H1 (cell line): ENCODE measurements around the gene EPS8. TPM values are rescaled to one million over a fixed set of nuclear protein-coding genes. Genes with fewer than 3 reads are reported as not detected.

ENCODE experiments used
- GABPA ChIP-seq: IDR thresholded peaks from 2 replicates; pipeline ENCODE4 v1.6.1; 2011; ENCODE audit warnings: mild to moderate bottlenecking, low read length, moderate library complexity, borderline replicate concordance; ENCODE audit not compliant: insufficient read depth
- NANOG ChIP-seq: IDR thresholded peaks from 2 replicates; pipeline ENCODE4 v1.6.1; 2011; ENCODE audit warnings: low read length, low read depth, mild to moderate bottlenecking, inconsistent platforms; ENCODE audit not compliant: insufficient read depth, poor library complexity, severe bottlenecking
- SIRT6 ChIP-seq: IDR thresholded peaks from one replicate; pipeline ENCODE4 v1.7.1; 2012; ENCODE audit warnings: low read length, inconsistent platforms
- SIX5 ChIP-seq: IDR thresholded peaks from 2 replicates; pipeline ENCODE4 v1.6.1; 2011; ENCODE audit warnings: mild to moderate bottlenecking, low read depth, low read length
- SP4 ChIP-seq: IDR thresholded peaks from 2 replicates; pipeline ENCODE4 v1.6.1; 2012; ENCODE audit warnings: low read length, inconsistent platforms
- USF2 ChIP-seq: IDR thresholded peaks from 2 replicates; pipeline ENCODE4 v1.6.1; 2011; ENCODE audit warnings: low read length, improper control_type of control experiment
- polyA plus RNA-seq, 7 experiments: library from polyadenylated mRNA; depleted of rRNA in 3 of 7; stranded (reverse) in 5 of 7; unstranded in 2 of 7; fragments of >200 nt in 5 of 7; fragments of 200-250 nt in 2 of 7; gene quantifications; 1 replicate in 5 of 7; 2 replicates in 1 of 7; 4 replicates in 1 of 7; pipeline versions ENCODE4 v1.2.1 to v1.2.3, GENCODE V29; 2011 to 2013; ENCODE audit warnings: missing spikeins in 2 of 7, mixed read lengths in 2 of 7
- total RNA-seq: library from RNA; stranded (reverse); fragmentation: NEBNext Ultra II Directional; extraction: Animal tissue kit (Norgen Biotek cat#: 25700); gene quantifications from 2 replicates; pipeline ENCODE4 v1.2.1, GENCODE V29; 2021

Gene EPS8
- total and polyA plus RNA-seq, 2 of the 8 experiments (the other 6 are each of a cell fraction or from before 2014, with no cell fraction given): 3.0 to 4.6 TPM

GRCh38 chr12:15644700-15645099 lies 144.5 kb downstream of the EPS8 start (continued):
- TF ChIP-seq GABPA (no peak), USF2 (no peak), NANOG (no peak), SIX5 (no peak), SP4 (no peak), SIRT6 (no peak)
- TF ChIP-seq, all 59 proteins: peak for 0
